IPS-15b (cell line): ENCODE data around the gene COA4.

Experiments used
- H3K27me3 ChIP-seq: one replicate; pipeline ENCODE4 v1.6.1; 2013; ENCODE audit warnings: low read length; ENCODE audit not compliant: control insufficient read depth, insufficient read depth
- H3K36me3 ChIP-seq: one replicate; pipeline ENCODE4 v1.6.1; 2013; ENCODE audit warnings: low read length; ENCODE audit not compliant: control insufficient read depth, insufficient read depth
- H3K4me1 ChIP-seq: one replicate; pipeline ENCODE4 v1.6.1; 2013; ENCODE audit warnings: mild to moderate bottlenecking, low read length; ENCODE audit not compliant: control insufficient read depth, insufficient read depth
- H3K4me3 ChIP-seq: one replicate; pipeline ENCODE4 v1.5.1; 2013; ENCODE audit warnings: low read depth, low read length
- H3K9ac ChIP-seq: one replicate; pipeline ENCODE4 v1.6.1; 2013; ENCODE audit warnings: low read depth, mild to moderate bottlenecking, low read length
- H3K9me3 ChIP-seq: one replicate; pipeline ENCODE4 v1.6.1; 2013; ENCODE audit warnings: mild to moderate bottlenecking, low read length; ENCODE audit not compliant: control insufficient read depth, insufficient read depth

The COA4 gene

GRCh38 chr11:73860202-73860601 is 16.4 kb downstream of the COA4 start:
- peaks cover 3% of the 10 kb centered on the region for H3K36me3 ChIP-seq
- no peak overlapping the region for H3K9ac ChIP-seq
- no peaks in the 10 kb centered on the region for H3K9me3 ChIP-seq
- no peaks in the 10 kb centered on the region for H3K4me1 ChIP-seq
- no peaks in the 10 kb centered on the region for H3K27me3 ChIP-seq
- H3K4me3 ChIP-seq = no peak overlapping the region

DNA sequence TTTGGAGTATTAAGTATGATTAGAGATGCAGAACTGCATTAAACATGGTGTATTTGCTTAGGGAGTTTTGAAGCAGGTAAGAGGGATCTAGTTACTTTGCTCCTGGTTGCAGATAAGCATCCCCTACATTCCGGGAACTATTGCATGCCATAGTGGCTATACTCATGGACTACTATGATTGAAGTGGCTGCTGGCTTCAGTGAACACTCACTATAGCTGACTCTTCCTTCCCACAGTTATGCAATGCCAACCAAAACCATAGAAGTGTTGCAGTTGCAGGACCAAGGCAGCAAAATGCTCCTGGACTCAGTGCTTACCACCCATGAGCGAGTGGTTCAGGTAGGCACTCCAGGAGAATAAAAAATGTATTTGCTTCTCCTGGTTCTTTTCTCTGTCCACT is 17.0 kb downstream of the COA4 start:
- peaks cover 3% of the 10 kb centered on the region for H3K36me3 ChIP-seq
- no peaks in the 10 kb centered on the region for H3K9me3 ChIP-seq
- H3K9ac ChIP-seq = no peak overlapping the region
- H3K27me3 ChIP-seq = no peaks in the 10 kb centered on the region
- no peaks in the 10 kb centered on the region for H3K4me1 ChIP-seq
- H3K4me3 ChIP-seq = no peak overlapping the region

DNA sequence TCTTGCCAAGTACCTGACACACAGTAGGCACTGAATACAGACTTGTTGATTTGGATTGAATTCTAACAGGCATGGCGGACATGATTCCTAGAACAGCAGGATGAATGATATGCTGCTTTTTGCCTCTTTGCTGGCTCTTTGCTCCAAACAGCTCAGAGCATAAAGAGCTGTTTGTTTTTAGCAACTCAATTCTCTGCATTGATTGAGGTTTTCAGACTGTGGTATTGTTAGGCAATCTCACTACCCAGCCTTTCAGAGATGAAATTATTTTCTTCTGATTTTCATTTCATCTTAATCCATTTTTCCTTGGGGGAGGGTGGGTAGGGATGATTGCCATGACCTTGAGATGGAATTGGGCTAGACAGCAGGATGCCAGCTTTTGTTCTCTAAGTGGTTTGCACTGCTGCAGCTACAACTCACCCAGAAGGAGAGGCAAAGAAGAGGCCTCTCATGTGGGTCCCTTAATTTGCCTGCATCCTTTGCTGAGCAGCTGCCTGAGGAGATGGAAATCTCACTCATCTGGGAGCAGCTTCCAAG is 20.5 kb downstream of the COA4 start:
- Histone ChIP-seq H3K4me3 (no peak overlapping the region), H3K36me3 (peaks cover 3% of the 10 kb centered on the region), H3K9ac (no peak overlapping the region), H3K4me1 (no peaks in the 10 kb centered on the region), H3K27me3 (no peaks in the 10 kb centered on the region), H3K9me3 (no peaks in the 10 kb centered on the region)

DNA sequence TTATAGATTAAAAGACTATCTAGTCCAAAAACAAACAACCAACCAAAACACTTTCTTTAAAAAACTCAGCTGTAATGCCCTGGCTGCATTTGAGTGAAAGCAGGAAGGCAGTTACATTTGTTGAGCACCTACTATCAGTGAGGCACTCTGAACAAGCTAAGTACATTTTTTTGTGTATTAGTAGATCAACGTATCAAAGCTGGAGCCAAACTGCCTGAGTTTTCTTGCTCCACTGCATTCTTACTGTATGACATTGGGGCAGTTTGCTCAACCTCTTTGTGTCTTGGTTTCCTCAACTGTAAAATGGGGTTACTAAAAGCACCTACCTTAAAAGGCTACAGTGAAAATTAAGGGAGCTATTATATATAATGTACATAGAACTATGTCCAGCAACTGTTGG is 22.0 kb downstream of the COA4 start:
- no peak overlapping the region for H3K4me3 ChIP-seq
- no peaks in the 10 kb centered on the region for H3K4me1 ChIP-seq
- no peaks in the 10 kb centered on the region for H3K9me3 ChIP-seq
- no peaks in the 10 kb centered on the region for H3K36me3 ChIP-seq
- no peaks in the 10 kb centered on the region for H3K27me3 ChIP-seq
- H3K9ac ChIP-seq = no peak overlapping the region

GRCh38 chr11:73852049-73852448 is 24.6 kb downstream of the COA4 start:
- H3K4me3 ChIP-seq = no peak overlapping the region
- H3K36me3 ChIP-seq = no peaks in the 10 kb centered on the region
- no peaks in the 10 kb centered on the region for H3K9me3 ChIP-seq
- no peaks in the 10 kb centered on the region for H3K27me3 ChIP-seq
- no peaks in the 10 kb centered on the region for H3K4me1 ChIP-seq
- H3K9ac ChIP-seq = no peak overlapping the region

- Histone ChIP-seq H3K9me3 (no peaks in the 10 kb centered on the region), H3K4me1 (no peaks in the 10 kb centered on the region), H3K4me3 (no peak overlapping the region), H3K27me3 (no peaks in the 10 kb centered on the region), H3K36me3 (no peaks in the 10 kb centered on the region), H3K9ac (no peak overlapping the region)
These were observed 25.4 kb downstream of the COA4 start for GRCh38 chr11:73851046-73851764.

- Histone ChIP-seq H3K9me3 (no peaks in the 10 kb centered on the region), H3K4me3 (no peak overlapping the region), H3K36me3 (peaks cover under 1% of the 10 kb centered on the region), H3K27me3 (no peaks in the 10 kb centered on the region), H3K9ac (no peak overlapping the region), H3K4me1 (peaks cover 3% of the 10 kb centered on the region)
These were observed 37.6 kb downstream of the COA4 start for GRCh38 chr11:73839123-73839457.

DNA sequence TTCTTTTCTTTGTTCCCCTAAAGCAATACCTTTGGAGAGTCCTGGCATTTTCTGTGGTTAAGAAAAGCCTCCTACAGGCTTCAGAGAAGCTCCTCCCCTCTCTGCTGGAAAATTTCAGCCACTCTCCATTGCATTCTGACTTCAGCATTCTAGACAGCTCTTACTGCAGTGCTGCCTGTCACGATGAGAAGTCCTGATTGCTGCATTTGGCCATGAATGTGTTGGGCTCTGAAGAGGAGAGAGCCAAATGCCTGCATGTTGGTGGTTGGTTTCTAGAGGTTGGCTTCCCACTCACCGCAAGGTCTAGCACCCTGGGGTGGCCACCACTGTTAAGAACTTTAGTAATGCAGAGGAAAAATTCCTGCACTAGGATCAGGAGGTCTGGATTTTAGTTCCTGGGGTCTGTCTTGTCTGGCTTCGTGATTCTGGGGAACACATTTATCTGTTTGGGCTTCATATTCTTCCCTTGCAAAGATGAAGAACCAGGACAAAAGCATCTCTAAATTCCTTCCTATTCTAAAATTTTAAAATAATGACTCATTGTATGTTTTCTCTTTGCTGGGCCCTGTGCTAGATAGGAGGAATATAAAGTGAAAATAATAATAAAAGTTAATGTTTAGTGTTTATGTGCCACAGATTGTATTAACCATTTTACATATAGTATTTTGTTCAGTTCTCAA is 38.1 kb downstream of the COA4 start:
- Histone ChIP-seq H3K4me3 (no peak overlapping the region), H3K4me1 (peaks cover 3% of the 10 kb centered on the region), H3K27me3 (no peaks in the 10 kb centered on the region), H3K9me3 (no peaks in the 10 kb centered on the region), H3K9ac (no peak overlapping the region), H3K36me3 (no peaks in the 10 kb centered on the region)

DNA sequence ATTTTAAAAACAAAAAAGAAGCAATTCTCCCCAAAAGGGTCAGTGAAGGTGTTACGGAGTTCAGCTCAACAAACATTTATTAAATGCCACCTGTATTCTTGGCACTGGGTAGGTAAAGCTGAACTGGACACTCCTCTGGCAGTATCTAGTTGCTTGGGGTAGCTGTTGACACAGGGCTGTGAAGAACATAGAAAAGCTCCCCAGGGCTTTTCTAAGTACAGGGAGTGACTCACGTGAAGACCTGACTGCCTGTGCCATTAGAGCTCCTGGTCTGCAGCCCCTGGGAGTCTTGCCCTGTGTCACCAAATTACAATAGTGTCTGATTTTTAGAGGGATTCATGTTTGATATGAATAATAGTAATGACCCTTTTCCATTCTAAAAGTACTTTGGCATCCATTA is 43.6 kb downstream of the COA4 start:
- no peaks in the 10 kb centered on the region for H3K9me3 ChIP-seq
- peaks cover under 1% of the 10 kb centered on the region for H3K4me1 ChIP-seq
- H3K9ac ChIP-seq = no peak overlapping the region
- no peaks in the 10 kb centered on the region for H3K27me3 ChIP-seq
- H3K4me3 ChIP-seq = no peak overlapping the region
- no peaks in the 10 kb centered on the region for H3K36me3 ChIP-seq

DNA sequence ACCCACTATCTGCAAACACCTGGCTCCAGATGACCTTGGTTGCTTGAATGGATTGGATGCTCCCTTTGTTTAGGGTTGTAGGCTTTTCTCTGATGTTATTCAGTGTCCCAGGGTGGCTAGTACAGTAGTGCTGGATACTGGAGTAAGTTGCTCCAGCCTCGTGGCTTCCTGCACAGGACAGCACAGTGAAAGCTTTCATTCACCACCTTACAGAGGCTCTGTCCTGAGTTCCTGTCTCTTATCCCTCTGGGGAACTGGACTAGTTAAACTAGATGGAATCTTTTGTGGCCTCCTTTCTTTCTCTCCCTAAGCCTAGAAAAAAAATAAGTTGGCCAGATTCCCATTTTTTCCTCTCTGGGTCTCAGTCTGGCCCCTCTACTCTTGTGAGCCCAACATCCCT is 46.4 kb downstream of the COA4 start:
- no peaks in the 10 kb centered on the region for H3K4me1 ChIP-seq
- no peaks in the 10 kb centered on the region for H3K36me3 ChIP-seq
- H3K4me3 ChIP-seq = no peak overlapping the region
- H3K27me3 ChIP-seq = no peaks in the 10 kb centered on the region
- no peak overlapping the region for H3K9ac ChIP-seq
- no peaks in the 10 kb centered on the region for H3K9me3 ChIP-seq
